ENCODE data around the gene TRRAP. TPM values are rescaled to one million over a fixed set of nuclear protein-coding genes. Genes with fewer than 3 reads are reported as not detected.
A peak's percentile ranks its signal among the peaks of the same experiment; 100 is the strongest.

Gene TRRAP
- total and polyA plus RNA-seq, 2 experiments from 2014 or later, result 14.9 to 58.7 TPM

DNA sequence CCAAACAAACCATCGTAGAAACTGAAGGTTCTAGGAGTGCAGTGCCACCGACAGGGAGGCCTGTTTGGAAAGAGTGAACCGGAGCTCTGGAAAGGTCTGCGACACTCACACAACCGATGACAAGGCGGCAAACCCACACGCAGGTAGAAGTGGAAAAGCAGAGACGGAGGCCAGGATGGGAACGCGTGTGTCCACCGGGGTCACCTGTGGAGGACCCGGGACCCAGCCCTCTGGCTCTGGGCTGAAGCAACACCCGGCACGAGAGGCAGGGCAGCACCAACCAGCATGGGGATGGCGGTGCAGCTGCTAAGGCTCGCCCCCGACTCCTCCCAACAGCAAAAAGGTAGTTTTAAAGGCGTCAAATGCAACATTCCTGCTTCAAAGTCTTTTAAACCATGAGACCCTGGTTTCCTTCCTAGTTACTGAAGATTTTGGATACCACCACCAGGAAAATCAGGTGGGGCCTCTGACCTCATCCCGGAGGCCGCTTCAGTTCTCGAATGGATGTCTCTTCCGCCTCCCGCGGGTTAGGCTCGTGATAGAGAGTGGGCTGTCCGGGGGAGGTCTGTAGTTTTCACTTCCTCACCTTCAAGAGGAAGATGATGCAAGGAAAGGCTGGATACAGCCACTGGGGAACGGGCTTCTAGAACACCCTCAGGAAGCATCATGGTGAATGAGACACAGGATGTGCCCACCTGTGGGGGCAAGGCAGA lies 150.1 kb downstream of the TRRAP start:
- Histone ChIP-seq H3K4me3 (no peak overlapping the region), H3F3A (replicated peaks; ENCODE audit: low read depth) (no peaks in the 10 kb centered on the region), H3K4me1 (ENCODE audit: insufficient read depth) (no peaks in the 10 kb centered on the region), H2AFZ (no peak overlapping the region), H3K27ac (ENCODE audit: low read depth) (no peak overlapping the region), H3K4me2 (no peak overlapping the region), H3K9me2 (ENCODE audit: insufficient read depth) (no peaks in the 10 kb centered on the region), H3K36me3 (ENCODE audit: insufficient read depth) (peaks cover 31% of the 10 kb centered on the region), H3K27me3 (ENCODE audit: insufficient read depth) (no peaks in the 10 kb centered on the region), H3K79me2 (replicated peaks; ENCODE audit: insufficient read depth) (no peaks in the 10 kb centered on the region), H4K20me1 (replicated peaks; ENCODE audit: insufficient read depth) (peaks cover 14% of the 10 kb centered on the region; the same call in 1 of the 2 replicates)
- Mint-ChIP-seq H3K27me3 (ENCODE audit: insufficient read depth, low read depth, poor library complexity) (no peaks in the 10 kb centered on the region), H3K36me3 (ENCODE audit: low read depth) (peaks cover 56% of the 10 kb centered on the region), H3K4me1 (peaks cover 11% of the 10 kb centered on the region), H3K9me3 (no peaks in the 10 kb centered on the region), H3K4me3 (no peak overlapping the region), H3K27ac (peak overlapping the region; percentile 72)
- TF ChIP-seq ZNF114 (CRISPR knock-in tag; IDR thresholded peaks at IDR 0.05) (no peak), POLR2AphosphoS5 (IDR thresholded peaks at IDR 0.05; ENCODE audit: low read depth) (no peak), JUNB (IDR thresholded peaks at IDR 0.05; ENCODE audit: unreplicated experiment) (no peak), STAT1 (IDR thresholded peaks at IDR 0.05; ENCODE audit: unreplicated experiment) (no peak), ZNF331 (CRISPR knock-in tag; IDR thresholded peaks at IDR 0.05; ENCODE audit: low read depth) (no peak)
- TF ChIP-seq, protein P1, sequence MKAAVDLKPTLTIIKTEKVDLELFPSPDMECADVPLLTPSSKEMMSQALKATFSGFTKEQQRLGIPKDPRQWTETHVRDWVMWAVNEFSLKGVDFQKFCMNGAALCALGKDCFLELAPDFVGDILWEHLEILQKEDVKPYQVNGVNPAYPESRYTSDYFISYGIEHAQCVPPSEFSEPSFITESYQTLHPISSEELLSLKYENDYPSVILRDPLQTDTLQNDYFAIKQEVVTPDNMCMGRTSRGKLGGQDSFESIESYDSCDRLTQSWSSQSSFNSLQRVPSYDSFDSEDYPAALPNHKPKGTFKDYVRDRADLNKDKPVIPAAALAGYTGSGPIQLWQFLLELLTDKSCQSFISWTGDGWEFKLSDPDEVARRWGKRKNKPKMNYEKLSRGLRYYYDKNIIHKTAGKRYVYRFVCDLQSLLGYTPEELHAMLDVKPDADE (IDR thresholded peaks at IDR 0.05), result no peak
- ATAC-seq (peak; percentile 48), DNase-seq (ENCODE audit: low spot score) (no peak)

DNA sequence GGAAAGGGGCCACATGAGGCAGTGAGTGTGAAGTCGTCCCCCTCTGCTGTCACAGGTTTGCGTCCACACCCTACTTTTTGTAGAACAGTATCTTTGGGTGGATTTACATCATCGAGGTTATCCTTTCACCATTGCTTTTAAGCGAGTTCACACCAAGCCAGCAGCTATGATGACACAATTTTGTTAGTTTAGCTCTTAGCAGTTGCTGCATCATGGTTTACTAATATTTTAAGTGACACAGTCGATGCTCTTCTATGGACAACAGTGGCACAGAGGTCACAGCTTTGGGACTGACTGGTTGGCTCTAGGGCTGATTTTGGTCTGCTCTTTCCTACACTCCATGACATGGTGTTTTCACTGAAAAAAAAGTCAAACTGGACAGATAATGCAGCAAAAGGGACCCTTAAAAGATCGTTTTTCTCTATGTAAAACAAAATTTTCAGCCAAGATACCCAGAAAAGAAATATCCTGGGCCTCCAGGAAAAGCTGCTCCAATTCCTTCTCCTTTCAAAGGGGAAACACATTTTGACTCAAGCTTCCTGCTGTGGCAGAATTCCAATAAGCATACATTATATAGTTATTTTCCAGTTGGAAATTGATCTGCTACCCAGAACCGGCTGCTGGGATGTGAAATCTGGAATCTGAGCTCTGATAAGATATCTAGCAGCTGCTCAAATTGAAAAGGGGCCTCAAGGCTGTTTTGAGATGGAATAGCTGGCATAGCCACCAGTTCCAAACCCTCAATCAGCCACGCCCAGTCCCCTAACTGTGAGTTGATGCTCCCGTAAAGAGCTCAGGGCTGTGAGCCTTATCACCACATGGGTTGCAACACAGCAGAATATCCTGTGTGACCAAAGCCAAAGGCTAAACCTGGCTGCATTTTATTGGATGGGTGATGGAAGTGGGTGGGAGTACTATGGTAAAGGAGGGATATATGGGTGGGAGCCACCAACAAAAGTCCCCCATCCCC lies 151.4 kb downstream of the TRRAP start:
- no peaks in the 10 kb centered on the region for H3F3A ChIP-seq (replicated peaks; ENCODE audit: low read depth)
- H4K20me1 ChIP-seq (replicated peaks; ENCODE audit: insufficient read depth), result peaks cover 14% of the 10 kb centered on the region; the same call in 1 of the 2 replicates
- peak overlapping the region; percentile 72 for H3K27ac Mint-ChIP-seq
- peaks cover 67% of the 10 kb centered on the region for H3K36me3 Mint-ChIP-seq (ENCODE audit: low read depth)
- no peaks in the 10 kb centered on the region for H3K9me2 ChIP-seq (ENCODE audit: insufficient read depth)
- no peaks in the 10 kb centered on the region for H3K27me3 ChIP-seq (ENCODE audit: insufficient read depth)
- H3K27ac ChIP-seq (ENCODE audit: low read depth), result no peak overlapping the region
- ATAC-seq, result no peak
- H3K79me2 ChIP-seq (replicated peaks; ENCODE audit: insufficient read depth), result no peaks in the 10 kb centered on the region
- no peaks in the 10 kb centered on the region for H3K9me3 Mint-ChIP-seq
- H3K36me3 ChIP-seq (ENCODE audit: insufficient read depth), result peaks cover 32% of the 10 kb centered on the region
- no peak overlapping the region for H3K4me3 Mint-ChIP-seq
- H3K27me3 Mint-ChIP-seq (ENCODE audit: insufficient read depth, low read depth, poor library complexity), result peaks cover 6% of the 10 kb centered on the region
- peaks cover 11% of the 10 kb centered on the region for H3K4me1 Mint-ChIP-seq
- H3K4me1 ChIP-seq (ENCODE audit: insufficient read depth), result no peaks in the 10 kb centered on the region
- no peak overlapping the region for H2AFZ ChIP-seq
- H3K4me2 ChIP-seq, result no peak overlapping the region
- no peak for DNase-seq (ENCODE audit: low spot score)
- no peak overlapping the region for H3K4me3 ChIP-seq
- TF ChIP-seq ZNF114 (CRISPR knock-in tag; IDR thresholded peaks at IDR 0.05) (no peak), JUNB (IDR thresholded peaks at IDR 0.05; ENCODE audit: unreplicated experiment) (no peak), CREB1 (CRISPR knock-in tag; IDR thresholded peaks at IDR 0.05; ENCODE audit: low read depth) (no peak), ZNF331 (CRISPR knock-in tag; IDR thresholded peaks at IDR 0.05; ENCODE audit: low read depth) (no peak), NANOG (IDR thresholded peaks at IDR 0.05; ENCODE audit: borderline replicate concordance) (no peak), EZH2phosphoT487 (IDR thresholded peaks at IDR 0.05; ENCODE audit: unreplicated experiment) (no peak), STAT1 (IDR thresholded peaks at IDR 0.05; ENCODE audit: unreplicated experiment) (no peak), POLR2AphosphoS5 (IDR thresholded peaks at IDR 0.05; ENCODE audit: low read depth) (no peak)
- TF ChIP-seq, protein P2, sequence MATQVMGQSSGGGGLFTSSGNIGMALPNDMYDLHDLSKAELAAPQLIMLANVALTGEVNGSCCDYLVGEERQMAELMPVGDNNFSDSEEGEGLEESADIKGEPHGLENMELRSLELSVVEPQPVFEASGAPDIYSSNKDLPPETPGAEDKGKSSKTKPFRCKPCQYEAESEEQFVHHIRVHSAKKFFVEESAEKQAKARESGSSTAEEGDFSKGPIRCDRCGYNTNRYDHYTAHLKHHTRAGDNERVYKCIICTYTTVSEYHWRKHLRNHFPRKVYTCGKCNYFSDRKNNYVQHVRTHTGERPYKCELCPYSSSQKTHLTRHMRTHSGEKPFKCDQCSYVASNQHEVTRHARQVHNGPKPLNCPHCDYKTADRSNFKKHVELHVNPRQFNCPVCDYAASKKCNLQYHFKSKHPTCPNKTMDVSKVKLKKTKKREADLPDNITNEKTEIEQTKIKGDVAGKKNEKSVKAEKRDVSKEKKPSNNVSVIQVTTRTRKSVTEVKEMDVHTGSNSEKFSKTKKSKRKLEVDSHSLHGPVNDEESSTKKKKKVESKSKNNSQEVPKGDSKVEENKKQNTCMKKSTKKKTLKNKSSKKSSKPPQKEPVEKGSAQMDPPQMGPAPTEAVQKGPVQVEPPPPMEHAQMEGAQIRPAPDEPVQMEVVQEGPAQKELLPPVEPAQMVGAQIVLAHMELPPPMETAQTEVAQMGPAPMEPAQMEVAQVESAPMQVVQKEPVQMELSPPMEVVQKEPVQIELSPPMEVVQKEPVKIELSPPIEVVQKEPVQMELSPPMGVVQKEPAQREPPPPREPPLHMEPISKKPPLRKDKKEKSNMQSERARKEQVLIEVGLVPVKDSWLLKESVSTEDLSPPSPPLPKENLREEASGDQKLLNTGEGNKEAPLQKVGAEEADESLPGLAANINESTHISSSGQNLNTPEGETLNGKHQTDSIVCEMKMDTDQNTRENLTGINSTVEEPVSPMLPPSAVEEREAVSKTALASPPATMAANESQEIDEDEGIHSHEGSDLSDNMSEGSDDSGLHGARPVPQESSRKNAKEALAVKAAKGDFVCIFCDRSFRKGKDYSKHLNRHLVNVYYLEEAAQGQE (IDR thresholded peaks at IDR 0.05; ENCODE audit: unreplicated experiment), result no peak
- TF ChIP-seq, protein P3, sequence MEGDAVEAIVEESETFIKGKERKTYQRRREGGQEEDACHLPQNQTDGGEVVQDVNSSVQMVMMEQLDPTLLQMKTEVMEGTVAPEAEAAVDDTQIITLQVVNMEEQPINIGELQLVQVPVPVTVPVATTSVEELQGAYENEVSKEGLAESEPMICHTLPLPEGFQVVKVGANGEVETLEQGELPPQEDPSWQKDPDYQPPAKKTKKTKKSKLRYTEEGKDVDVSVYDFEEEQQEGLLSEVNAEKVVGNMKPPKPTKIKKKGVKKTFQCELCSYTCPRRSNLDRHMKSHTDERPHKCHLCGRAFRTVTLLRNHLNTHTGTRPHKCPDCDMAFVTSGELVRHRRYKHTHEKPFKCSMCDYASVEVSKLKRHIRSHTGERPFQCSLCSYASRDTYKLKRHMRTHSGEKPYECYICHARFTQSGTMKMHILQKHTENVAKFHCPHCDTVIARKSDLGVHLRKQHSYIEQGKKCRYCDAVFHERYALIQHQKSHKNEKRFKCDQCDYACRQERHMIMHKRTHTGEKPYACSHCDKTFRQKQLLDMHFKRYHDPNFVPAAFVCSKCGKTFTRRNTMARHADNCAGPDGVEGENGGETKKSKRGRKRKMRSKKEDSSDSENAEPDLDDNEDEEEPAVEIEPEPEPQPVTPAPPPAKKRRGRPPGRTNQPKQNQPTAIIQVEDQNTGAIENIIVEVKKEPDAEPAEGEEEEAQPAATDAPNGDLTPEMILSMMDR (conservative IDR thresholded peaks at IDR 0.05; ENCODE audit: low read depth in 2 of 2), result no peak
- TF ChIP-seq, protein P1 (IDR thresholded peaks at IDR 0.05), result no peak

All from GM23338 (cell line).